ENCODE data around the gene DIDO1. TPM values are rescaled to one million over a fixed set of nuclear protein-coding genes. Genes with fewer than 3 reads are reported as not detected.

DIDO1 gene
- total and polyA plus RNA-seq, 5 donors = 23.3 to 42.5 (median 39.0) TPM

Other genes with a start within 250 kb of the DIDO1 start
- gene NTSR1, start 217.7 kb downstream of the DIDO1 start, total RNA-seq = under 1 TPM in 1 of 4 donors, not detected in 3; 0.06 TPM
- gene NTSR1, start 217.7 kb downstream of the DIDO1 start, polyA plus RNA-seq = not detected
- 10 to 100 TPM in 1 of 4 donors, 1 to 10 TPM in 3; 8.3 to 10.9 (median 8.6) TPM for gene MRGBP, start 130.0 kb downstream of the DIDO1 start, total RNA-seq
- gene MRGBP, start 130.0 kb downstream of the DIDO1 start, polyA plus RNA-seq = 12.1 TPM
- 10 to 100 TPM; 21.0 to 29.6 (median 24.2) TPM for gene OGFR, start 121.7 kb downstream of the DIDO1 start, total RNA-seq
- 26.6 TPM for gene OGFR, start 121.7 kb downstream of the DIDO1 start, polyA plus RNA-seq
- gene COL9A3, start 109.5 kb downstream of the DIDO1 start, total RNA-seq = 1 to 10 TPM; 4.3 to 6.9 (median 5.6) TPM
- 13.0 TPM for gene COL9A3, start 109.5 kb downstream of the DIDO1 start, polyA plus RNA-seq
- gene TCFL5, start 64.7 kb downstream of the DIDO1 start, total RNA-seq = 1 to 10 TPM; 7.8 to 9.9 (median 8.2) TPM
- gene TCFL5, start 64.7 kb downstream of the DIDO1 start, polyA plus RNA-seq = 5.2 TPM
- gene GID8, start 11.6 kb upstream of the DIDO1 start, total RNA-seq = 10 to 100 TPM; 19.0 to 22.1 (median 20.0) TPM
- gene GID8, start 11.6 kb upstream of the DIDO1 start, polyA plus RNA-seq = 8.9 TPM
- 1 to 10 TPM; 1.5 to 4.8 (median 2.2) TPM for gene SLC17A9, start 26.2 kb upstream of the DIDO1 start, total RNA-seq
- 3.1 TPM for gene SLC17A9, start 26.2 kb upstream of the DIDO1 start, polyA plus RNA-seq
- gene BHLHE23, start 80.5 kb upstream of the DIDO1 start, total RNA-seq = not detected
- not detected for gene BHLHE23, start 80.5 kb upstream of the DIDO1 start, polyA plus RNA-seq

Measured in right cardiac atrium (tissue), 5 donors.